KG1 (cell line): Measurements from ENCODE around the gene CROCC.

Experiments
- DNase-seq: peaks from one replicate; lab custom pipeline; 2025; lab: John Stamatoyannopoulos, UW

Gene CROCC

GRCh38 chr1:17011439-17012307, 89.9 kb downstream of the CROCC start, which contains the start of gene ATP13A2:
ATP13A2 (minus strand) TSS chr1:17011928; CDS start chr1:17011738, 190 bp downstream.
- peak; percentile 58 for DNase-seq

DNA sequence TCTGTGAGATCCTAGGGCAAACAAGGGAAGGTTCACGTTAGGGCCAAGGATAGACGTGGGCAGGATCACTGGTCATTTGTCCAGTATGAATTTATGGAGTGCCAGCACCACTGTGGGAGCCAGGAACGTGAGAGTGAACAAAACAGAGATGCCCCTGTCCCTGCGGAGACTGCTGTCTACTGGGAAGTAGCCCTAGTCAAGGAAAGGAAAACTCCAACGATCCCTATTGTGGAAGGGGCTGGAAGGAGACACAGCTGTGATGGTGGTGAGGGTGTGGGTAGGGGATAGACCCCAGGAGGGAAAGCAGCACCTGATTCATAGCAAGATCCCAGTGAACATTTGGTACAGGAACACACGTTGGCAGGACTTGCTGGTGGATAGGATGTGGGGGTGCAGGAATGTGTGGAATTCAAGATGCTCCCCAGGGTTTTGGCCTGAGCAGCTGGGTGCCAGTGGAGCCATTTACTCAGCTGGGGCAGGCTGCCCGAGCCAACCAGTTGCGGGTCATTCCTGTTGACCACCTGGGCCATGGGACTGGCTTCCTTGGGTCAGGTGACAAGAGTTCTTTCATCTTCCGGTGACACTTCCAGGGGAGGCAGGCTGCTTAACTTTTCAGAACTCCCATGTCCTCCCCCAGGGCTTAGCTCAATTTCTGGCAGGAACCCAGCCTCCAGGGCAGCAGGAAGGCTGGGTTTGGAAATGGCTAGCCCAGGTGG, 91.2 kb downstream of the CROCC start:
- DNase-seq, result no peak

DNA sequence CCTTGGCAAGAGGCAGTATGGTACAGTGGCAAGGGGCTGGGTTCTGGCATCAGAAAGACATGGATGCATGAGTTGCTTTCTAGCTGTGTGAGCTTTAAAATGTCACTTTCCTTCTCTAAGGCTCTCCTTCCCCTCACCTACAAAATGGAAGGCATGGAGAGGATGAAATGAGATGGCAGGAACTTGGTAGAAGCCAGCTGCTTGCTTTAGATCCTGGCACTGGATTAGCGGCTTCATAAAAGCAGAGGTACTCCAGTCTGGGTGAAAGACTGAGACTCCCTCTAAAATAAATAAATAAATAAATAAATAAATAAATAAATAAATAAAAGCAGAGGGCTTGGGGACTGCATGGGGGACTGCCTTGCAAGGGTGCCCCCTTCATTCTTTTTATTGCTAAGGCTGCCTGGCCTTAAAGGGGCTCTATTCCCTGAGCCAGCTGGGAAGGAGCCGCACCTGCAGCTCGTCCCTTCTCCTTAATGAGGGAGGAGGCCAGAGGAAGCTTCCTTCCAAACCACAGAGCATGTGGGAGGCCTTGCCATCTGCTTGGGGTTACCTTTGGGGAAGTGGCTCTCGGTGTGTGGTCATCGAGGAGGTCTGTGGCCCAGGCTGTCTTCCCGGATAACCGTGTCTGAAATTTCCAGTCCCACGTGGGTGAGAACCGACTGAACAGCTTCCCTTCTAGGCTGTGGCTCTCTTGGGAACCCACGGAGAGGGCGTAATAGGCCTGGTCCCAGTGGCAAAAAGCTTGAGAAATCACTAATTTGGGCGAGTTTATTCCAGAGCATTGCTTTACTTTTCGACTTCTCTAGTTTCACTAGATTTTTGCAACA, 92.0 kb downstream of the CROCC start:
- DNase-seq, result peak; percentile 63

DNA sequence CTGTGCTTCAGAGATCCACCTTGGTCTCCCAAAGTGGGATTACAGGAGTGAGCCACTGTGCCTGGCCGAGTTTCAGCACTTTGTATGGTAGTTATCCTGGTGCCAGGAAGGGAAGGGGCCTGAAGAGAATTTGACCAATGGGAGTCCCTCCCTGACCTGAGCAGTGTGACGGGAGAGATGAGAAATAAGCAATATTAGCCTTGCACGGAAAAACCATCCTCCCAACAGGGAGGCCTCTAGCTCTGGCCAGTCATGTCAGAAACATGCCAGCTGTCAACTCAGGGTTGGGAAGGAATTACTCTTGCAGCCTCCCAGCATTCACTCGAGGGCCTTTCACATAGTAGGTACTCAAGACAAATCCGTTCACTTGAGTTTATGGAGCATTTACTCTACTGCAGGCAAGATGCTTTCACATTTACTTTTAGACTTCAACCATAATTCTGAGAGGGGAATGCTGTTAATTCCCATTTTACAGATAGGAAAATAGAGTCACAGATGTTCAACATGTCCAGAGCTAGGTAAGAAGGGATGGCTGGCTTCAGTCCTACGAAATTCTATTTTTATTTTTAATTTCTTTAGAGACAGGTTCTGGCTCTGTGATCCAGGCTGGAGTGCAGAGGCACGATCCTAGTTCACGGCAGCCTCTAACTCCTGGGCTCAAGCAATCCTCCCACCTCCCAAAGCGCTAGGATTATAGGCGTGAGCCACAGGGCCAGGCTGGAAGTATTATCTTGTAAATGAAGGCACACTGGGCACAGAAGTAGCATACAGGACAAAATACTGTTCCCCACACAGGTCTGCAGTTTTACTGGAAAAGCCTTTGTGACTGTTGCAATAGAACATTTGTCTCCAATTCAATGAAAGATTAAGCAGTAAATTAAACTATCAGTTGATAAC, 93.2 kb downstream of the CROCC start:
- no peak for DNase-seq

DNA sequence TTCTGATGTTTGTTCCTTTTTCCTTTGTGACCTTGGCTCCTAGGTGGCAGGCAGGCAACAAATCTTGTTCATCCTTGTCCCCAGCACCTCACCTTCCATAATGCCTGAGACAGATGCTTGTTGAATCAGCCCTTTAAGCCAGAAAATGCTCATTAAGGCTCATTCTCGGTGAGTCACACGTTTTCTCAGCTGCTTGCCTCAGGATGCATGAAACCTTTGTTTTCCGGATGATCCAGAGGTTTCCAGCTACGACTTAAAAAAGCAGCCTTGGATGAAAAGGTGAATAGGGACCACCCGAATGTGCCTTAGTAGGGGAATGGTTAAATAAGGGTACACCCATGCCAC, 94.6 kb downstream of the CROCC start:
- DNase-seq, result no peak

- no peak for DNase-seq
Observed at GRCh38 chr1:17017435-17017834, 95.7 kb downstream of the CROCC start.

DNA sequence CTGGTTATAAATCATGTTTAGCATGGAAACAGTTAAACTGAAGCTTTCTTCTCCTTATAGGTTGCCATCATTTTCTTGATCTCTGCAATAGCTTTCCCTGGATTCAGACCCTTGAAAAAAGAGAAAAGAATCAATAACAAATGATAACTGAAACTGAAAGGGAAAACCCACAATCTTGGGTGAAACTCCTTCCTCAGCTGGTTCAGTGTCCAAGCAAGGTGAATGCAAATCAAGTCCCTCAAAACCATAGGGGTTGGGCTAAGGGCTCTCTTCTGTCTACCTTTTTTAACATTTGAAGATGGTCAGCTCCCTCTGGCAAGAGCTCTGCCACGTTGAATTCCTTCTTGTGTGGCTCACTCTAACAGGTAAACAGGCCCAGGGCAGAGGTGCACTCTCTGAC, 97.1 kb downstream of the CROCC start:
- DNase-seq, result no peak

- no peak for DNase-seq
Observed at GRCh38 chr1:17020502-17020901, 98.8 kb downstream of the CROCC start.

DNA sequence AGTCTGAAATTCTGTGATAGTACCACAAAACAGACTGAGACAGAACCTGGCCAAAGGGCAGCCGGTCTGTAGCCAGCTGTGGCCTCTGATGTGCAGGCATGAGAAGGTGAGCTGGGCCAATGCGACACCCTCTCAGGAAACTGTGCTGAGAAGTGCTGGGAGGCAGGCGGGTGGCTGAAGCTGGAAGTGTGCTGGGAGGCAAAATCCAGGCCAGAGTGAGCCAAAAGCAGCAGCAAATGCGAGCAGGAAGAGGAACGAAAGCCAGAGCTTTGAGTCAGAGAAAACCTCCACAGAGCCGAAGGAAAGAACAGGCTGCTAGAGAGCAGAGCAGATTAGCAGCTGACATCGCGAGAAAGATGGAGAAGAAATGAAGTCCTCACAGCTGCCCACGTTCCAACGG, 100.2 kb downstream of the CROCC start:
- DNase-seq, result no peak
